GM21576 (cell line): ENCODE results near the gene ZSCAN29.
"Not testable (repeated sequence)": the region's sequence is repeated elsewhere in the genome, so short reads cannot be mapped to it uniquely, and the experiment has no call there.

Experiments
- ATAC-seq: cut with Tn5 transposase; IDR thresholded peaks from one replicate; pipeline ENCODE4 v1.9.1; 2021; ENCODE audit warnings: mild to moderate bottlenecking, moderate library complexity; ENCODE audit not compliant: unreplicated experiment

The ZSCAN29 gene

GRCh38 chr15:43370975-43371974, at the start of gene ZSCAN29, which contains the start of gene TUBGCP4:
Gene ZSCAN29 (minus strand): TSS chr15:43371043. CDS start chr15:43369913, 1,130 bp downstream.
Gene TUBGCP4 (plus strand): TSS chr15:43371101. CDS start chr15:43371355, 254 bp downstream.
- ATAC-seq = peak; percentile 64

DNA sequence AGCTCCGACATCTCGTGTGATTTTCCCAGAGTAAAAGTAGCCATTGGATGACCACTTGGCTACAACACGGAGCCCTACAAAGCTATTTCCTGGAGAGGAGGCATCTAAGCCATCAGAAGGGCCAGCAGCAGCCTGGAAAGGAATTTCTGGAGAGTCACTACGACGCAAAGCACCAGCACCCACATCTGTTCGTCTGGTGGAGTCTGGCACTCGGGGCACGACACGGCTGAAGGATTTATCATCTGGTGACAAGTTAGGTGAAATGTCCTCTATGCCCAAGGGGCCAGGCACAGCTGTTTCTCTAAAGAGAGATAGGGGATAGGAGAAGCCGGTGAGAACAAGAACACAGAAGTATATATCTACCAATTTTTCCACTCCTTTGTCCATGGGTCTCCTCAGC, 49.6 kb upstream of the ZSCAN29 start:
- ATAC-seq = no peak

DNA sequence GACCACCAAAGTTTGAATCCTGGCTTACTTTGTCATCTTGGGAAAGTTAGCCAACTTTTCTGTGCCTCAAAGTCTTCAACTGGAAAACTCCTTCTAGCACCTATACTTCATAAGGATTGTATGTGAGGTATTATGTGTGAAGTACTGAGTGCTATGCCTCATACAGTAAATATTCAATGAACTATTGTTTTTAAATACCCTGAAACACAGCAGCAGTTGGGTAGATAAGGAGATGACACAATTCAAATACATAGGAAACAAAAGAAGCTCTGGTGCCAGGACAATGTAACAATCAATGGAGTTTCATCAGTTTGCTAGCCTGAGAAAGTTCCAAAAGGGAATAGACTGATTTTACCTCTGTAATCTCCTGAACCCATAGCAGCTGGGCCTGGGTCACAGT, 43.4 kb upstream of the ZSCAN29 start:
- no peak for ATAC-seq

GRCh38 chr15:43412096-43412495, 41.3 kb upstream of the ZSCAN29 start:
- no peak for ATAC-seq

DNA sequence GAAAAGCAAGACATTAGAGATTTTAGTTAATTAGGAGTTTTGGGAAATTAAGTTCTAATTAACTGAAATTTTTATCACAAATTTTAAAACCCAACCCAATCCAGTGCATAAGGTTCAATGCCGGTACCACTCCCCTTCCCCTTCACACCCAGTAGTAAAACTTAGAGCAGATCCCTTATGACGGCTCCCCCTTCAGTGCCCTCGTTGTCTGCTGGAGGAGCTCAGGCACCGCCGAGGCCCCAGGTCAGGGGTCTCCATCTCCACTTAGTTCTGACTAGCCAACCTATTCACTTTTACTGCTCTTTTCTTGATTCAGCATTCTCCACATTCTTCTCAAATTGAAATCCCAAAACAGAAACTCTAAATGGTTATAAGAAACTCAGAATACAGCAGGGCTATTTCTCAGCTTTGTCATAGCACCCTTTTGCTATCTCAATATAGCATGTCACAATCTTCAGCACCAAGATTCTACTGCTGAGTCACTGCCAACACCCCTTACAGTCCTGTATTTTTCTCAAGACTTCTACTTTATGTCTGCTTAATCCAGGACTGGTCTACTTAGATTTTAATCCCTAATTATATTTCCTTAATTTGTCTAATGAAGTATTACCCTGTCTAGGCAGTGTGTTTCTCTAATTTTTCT, 39.9 kb upstream of the ZSCAN29 start:
- no peak for ATAC-seq

- no peak for ATAC-seq
These were observed 37.9 kb upstream of the ZSCAN29 start for GRCh38 chr15:43408789-43409188.

GRCh38 chr15:43406808-43407207, 36.0 kb upstream of the ZSCAN29 start:
- no peak for ATAC-seq

DNA sequence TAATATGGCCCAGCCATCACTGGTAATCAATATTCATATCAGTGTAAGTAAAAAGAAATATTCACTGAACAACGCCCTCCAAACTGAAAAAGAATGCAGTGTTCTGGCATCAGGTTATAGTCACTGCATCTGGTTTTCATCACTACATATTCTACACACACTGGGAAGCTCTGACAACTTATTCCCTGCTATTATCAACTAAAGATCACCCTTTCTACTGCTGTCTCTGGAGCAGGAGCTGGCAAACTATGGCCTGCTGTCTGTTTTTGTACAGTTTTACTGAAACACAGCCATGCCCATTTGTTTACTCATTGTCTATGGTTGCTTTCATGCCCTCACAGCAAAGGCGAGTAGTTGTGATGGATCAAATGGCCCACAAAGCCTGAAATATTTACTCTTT, 35.3 kb upstream of the ZSCAN29 start:
- ATAC-seq = no peak

DNA sequence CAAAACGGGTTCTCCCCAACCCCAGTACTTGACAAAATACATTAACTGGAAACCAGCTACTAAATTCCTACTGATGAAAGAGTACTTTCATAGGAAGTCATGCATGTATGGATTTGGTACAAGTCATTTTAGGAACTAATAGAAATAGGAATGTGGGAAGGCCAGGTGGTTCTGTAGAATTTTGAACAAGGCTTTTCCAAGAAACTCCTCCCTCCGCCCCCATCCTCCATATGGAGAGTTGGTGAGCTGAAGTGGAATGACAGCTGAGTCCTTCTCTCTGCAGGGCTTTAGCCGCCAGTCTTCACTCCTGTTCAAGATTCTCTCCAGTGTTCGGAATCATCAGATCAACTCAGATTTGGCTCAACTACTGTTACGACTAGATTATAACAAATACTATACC, 33.3 kb upstream of the ZSCAN29 start:
- ATAC-seq = no peak

DNA sequence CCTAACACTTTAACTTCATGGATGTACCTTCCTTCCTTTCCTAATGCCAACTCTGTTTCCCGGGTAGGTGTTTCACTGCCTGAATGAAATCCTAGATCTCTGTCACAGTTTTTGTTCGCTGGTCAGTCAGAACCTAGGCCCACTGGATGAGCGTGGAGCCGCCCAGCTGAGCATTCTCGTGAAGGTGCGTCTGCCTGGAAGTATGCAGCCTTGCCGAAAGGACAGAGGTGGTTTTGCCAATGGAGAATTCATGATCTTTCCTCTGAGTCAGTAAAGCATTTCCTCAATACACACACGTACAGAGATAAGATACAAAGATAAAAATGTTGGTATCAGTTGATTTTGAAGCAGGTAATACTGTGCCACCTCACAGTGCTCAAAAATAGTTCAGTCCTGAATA, 32.8 kb upstream of the ZSCAN29 start:
- ATAC-seq = no peak

GRCh38 chr15:43402255-43402654, 31.4 kb upstream of the ZSCAN29 start:
- no peak for ATAC-seq

DNA sequence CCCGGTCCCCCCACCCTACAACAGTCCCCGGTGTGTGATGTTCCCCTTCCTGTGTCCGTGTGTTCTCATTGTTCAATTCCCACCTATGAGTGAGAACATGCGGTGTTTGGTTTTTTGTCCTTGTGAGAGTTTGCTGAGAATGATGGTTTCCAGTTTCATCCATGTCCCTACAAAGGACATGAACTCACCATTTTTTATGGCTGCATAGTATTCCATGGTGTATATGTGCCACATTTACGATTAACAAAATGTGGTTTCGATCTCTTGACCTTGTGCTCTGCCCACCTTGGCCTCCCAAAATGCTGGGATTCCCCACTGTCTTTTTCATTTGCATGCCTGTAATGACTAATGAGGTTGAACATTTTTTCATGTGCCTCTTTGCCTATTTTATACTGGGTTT, 22.7 kb upstream of the ZSCAN29 start:
- ATAC-seq = not testable (repeated sequence)

DNA sequence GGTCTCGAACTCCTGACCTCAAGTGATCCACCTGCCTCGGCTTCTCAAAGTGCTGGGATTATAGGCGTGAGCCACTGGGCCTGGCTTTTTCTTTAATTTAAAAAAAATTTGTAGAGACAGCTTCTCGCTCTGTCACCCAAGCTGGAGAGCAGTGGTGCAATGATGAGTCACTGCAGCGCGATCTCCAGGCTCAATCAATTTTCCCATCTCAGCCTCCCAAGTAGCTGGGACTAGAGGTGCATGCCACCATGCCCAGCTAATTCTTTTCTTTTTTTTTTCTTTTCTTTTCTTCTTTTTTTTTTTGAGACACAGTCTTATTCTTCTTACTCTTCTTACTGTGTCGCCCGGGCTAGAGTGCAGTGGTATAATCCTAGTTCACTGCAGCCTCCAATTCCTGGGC, 19.9 kb upstream of the ZSCAN29 start:
- no peak for ATAC-seq

DNA sequence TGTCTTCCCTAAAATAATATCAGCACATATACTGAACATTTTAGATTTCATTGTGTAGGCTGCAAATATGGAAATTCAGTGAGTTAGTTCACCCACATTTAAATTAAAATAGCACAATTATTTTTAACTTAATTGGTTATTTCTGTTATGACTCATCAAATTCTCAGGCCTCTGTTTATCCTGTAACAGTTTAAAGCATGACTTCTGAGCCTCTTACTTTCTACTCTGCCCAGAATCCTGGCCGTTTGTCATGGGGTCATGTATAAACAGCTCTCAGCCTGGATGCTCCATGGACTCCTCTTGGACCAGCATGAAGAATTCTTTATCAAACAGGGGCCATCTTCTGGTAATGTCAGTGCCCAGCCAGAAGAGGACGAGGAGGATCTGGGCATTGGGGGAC, 12.2 kb upstream of the ZSCAN29 start:
- ATAC-seq = no peak

- no peak for ATAC-seq
These were observed 11.5 kb upstream of the ZSCAN29 start for GRCh38 chr15:43382310-43382709.

DNA sequence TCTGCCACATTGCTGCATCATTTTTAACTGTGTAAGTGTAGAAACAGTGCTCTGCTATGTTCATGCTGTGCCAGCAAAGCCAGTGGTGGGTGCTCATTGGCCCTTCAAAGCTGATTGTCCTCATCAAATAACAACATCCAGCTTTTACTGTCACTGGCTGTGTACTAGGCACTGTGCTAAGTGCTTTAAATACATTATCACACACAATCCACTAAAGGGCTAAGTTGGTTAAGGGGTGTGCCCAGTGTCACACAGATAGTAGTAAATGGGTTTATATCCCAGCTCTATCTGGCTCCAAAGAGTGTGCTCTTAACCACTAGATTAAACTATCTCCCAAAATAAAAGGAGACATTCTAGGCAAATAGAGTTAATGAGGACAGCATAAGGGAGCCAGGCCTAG, 7.8 kb upstream of the ZSCAN29 start:
- ATAC-seq = no peak

DNA sequence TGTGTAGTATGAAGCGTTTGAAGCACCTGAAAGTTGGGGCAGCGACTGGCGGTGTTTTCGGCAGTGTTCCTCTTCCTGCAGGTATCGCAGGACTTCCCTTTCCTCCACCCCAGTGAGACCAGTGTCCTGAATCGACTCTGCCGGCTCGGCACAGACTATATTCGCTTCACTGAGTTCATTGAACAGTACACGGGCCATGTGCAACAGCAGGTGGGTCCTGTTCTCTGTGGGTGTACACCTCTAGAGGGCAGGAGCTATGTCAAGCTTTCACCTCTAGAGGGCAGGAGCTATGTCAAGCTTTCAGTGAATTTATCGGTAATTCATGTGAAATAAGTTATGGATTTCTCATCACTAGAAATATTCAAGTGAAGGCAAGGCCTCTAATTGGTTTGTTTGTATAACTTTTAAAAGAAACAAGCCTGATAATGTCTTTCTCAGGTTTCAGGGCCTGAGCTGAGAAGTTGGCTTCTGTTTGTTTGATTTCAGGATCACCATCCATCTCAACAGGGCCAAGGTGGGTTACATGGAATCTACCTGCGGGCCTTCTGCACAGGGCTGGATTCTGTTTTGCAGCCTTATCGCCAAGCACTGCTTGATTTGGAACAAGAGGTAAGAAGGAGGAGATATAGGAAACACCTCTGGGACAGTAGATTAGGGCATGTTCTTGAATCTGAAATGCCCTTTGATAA, 5.3 kb upstream of the ZSCAN29 start:
- ATAC-seq = no peak

GRCh38 chr15:43370310-43370974, 401 bp downstream of the ZSCAN29 start:
- ATAC-seq = peak; percentile 36

GRCh38 chr15:43361313-43361903, 9.4 kb downstream of the ZSCAN29 start:
- ATAC-seq = no peak

DNA sequence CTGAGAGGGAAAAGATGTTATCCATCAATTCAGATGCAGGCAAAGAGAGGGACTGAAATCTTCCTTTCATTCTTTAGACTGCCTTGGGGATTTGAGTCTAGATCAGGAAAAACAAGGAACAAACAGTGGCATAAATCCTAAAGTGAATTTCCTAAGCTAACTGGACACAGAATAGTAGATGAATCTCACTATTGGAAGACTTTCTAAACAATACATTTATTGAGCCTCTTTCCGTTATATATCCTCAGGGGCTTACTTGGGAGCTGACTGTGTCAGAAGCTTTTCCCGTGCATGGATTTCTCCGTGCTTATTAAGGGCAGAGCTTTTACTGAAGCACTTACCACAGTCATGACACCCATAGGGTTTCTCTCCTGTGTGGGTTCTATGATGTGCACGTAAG, 10.0 kb downstream of the ZSCAN29 start:
- no peak for ATAC-seq
